C4-2B (cell line): ENCODE results near the gene NECTIN3.

ENCODE experiments used
- CTCF ChIP-seq: fragments of 450-650 bp; conservative IDR thresholded peaks from 2 replicates; pipeline ENCODE4 v1.5.1; 2017; ENCODE audit warnings: mild to moderate bottlenecking
- ZFX ChIP-seq: fragments of 450-650 bp; IDR thresholded peaks from 2 replicates; pipeline ENCODE4 v1.6.1; 2017

DNA sequence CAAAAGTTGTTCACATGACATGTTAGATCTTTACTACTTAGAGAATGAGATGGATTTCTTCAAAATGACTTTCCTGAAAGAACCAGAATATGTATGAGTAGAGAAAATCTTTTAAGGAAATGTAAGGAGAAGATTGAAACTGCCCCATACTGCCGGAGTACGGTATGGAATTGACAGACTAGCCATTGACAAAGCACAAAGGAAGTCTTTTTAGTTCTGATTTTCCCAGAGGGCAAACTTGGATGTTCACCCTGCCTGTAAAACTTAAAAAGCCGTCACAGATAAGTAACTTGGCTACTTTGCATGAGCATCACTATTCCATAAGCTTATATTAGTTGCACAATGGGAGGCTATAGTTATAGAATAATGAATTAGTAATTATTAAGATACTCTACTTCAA is 93.8 kb downstream of the NECTIN3 start:
- no peak for TF ChIP-seq CTCF
- no peak for TF ChIP-seq ZFX
